HG03103 (cell line): ENCODE data around the gene SLC25A26.
"Not testable (repeated sequence)": the region's sequence is repeated elsewhere in the genome, so short reads cannot be mapped to it uniquely, and the experiment has no call there.

Experiments used
- ATAC-seq: cut with Tn5 transposase; IDR thresholded peaks from one replicate; pipeline ENCODE4 v1.9.1; 2021; ENCODE audit warnings: low read depth; ENCODE audit not compliant: unreplicated experiment

The SLC25A26 gene

DNA sequence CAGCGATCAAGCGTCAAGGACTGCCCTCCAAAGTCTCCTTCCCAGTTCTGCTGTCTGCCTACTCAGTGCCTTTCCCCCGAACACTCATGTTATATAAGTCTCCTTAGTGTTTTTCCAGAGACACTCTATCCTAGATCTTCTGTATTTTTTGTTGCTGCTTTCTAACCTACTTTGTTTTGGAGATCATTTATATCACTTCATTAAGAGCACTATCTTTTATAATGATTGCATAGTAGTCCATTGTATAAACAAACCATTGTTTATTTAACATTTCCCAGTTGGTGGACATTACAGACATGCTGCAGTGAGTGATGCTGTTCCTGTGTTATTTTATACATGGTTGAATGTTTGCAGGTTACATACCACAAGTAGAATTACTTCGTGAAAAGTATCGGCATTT, 47.1 kb downstream of the SLC25A26 start:
- no peak for ATAC-seq

DNA sequence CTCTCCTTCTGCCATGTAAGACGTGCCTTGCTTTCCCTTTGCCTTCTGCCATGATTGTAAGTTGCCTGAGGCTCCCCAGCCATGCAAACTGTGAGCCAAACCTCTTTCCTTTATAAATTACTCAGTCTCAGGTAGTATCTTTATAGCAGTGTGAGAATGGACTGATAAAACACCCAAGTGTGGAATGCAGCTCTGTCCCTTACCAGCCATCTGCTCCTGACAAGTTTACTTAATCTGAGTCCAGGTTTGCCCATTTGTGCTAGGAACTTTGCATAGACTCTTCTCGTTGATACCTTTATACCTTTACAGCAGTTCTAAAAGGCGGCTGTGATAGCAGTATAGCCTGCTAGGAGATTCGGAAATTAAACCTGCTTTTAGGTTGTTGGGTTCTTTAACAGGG, 48.1 kb downstream of the SLC25A26 start:
- ATAC-seq, result no peak

DNA sequence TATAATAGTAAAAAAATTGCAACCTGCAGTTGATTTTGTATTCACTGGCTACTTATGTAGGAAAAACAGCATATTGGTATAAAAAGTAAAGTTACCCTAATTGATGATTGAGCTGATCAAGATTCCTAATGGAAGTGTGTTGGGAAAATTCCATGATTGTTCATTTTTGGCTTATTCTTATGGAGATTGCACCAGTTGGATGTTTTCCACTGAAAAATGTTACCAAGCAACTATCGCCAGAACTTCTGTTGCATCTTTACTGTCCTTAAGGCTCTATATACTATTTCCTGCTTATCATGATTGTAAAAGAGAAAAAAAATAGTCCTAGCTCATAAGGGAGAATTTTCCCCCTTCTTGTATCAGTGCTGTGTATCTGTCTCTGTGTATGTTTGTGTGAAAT, 48.6 kb downstream of the SLC25A26 start:
- no peak for ATAC-seq

DNA sequence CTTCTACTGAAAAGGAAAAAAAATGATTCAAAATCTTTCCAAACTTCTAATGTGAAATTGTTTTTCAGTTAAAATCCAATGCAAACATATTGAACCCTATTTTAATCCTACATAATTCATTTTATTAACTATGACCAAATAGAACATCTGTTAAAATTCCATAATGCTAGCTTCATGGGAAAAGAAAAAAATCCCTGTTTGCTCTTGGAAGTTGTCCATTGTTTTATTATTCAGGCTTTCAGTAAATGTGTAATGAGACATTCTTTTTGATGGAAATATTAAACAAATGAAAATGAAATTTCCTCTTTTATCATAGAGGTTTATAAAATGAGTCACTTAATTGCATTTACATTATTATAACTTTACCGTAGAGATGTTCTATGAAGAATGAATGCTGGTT, 49.5 kb downstream of the SLC25A26 start:
- ATAC-seq, result no peak

DNA sequence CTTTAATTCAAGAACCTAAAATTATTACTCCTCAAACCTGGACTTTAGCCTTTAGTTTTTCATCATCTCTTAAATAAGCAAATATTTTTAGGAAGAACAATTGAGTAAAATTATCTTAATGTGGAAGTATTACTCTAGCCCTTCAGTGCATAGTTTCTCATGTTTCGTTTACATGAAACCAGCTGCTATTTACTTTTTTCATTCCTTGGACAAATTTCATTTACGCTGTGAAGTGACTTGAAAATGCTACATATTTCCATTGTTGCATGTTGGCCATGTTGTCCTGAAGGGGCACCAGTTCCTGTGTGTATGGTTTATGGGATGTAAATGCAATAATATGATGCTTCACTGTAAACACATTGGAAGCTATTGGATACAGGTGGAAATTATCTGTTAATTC, 49.9 kb downstream of the SLC25A26 start:
- ATAC-seq, result no peak

DNA sequence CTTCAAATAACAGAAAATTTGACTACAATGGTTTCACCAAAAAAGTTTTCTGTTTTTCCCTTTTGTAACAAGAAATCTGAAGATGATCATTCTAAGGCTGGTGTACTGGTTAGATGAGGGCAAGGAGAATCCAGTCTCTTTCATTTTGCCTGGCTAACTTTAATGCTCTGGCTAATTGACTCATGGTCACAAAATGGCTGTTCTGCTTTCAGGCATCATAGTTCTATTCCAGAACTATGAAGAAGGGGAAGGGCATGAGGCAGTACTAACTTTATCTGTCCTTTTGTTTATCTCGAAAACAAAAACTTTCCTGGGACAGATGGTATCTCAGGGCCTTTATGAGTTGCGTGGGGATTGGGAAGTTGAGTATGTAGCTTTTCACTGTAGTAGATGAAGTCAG, 50.4 kb downstream of the SLC25A26 start:
- ATAC-seq, result no peak

DNA sequence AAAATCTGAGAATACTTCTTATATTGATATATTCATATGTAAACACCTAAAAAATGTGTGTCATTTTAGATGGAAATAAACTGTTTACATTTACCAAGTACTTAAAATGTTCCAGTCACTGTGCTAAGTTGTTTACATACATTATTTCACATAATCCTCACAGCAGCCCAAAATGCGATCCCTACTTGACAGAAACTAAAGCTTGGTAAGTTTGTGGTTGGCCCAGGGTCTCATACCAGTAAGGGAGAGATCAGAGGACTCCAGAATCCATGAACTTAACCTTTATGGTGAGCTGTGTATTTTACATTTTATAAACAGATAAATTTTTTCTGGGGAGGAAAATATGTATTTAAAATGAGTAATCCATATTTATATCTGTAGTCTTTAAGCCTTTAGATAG, 51.2 kb downstream of the SLC25A26 start:
- no peak for ATAC-seq

DNA sequence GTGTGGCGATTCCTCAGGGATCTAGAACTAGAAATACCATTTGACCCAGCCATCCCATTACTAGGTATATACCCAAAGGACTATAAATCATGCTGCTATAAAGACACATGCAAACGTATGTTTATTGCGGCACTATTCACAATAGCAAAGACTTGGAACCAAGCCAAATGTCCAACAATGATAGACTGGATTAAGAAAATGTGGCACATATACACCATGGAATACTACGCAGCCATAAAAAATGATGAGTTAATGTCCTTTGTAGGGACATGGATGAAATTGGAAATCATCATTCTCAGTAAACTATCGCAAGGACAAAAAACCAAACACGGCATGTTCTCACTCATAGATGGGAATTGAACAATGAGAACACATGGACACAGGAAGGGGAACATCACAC, 54.0 kb downstream of the SLC25A26 start:
- ATAC-seq, result not testable (repeated sequence)

DNA sequence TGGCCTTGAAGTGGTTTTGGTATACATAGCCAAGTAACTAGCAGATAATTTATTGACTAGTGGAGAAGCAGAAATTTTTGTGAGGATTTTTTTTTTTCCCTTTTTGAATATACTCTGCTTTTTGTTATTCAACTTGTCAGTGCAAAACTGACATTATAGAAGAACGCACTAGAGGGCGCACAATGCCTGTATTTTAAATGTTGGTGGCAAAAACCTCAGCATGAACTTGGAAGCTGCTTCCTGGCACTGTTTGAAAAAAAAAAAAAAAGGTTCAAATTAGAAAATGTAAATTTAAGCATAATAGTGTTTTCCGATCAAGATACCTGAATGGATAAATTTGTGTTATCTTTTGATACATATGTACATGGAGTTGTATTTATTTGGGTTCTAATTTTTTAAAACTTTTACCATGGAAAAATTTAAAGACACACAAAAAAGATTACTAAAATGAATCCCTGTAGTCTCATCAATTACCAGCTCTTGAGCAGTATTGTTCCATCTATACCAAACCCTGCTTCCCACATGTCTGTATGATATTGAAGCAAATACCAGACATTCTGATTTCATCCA, 56.0 kb downstream of the SLC25A26 start:
- peak; percentile 73 for ATAC-seq

DNA sequence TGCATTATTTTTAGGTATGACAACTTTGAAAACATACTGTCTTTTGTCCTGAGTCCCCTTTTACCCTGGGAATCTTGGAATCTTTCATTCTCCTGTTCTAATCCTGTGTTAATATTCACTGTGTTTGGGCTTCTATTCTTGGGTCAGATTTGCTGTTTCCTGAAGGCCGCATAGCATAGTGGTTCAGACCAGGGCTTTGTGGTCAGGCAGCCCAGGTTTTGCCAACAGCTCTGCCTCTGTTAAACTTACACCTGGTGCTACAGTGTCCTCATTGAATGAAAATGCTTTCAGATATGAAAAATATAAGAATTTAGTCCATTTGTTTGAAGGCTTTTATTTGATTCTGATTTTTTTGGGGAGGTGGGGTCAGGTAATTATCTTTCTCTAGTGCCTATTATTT, 58.4 kb downstream of the SLC25A26 start:
- ATAC-seq, result no peak

DNA sequence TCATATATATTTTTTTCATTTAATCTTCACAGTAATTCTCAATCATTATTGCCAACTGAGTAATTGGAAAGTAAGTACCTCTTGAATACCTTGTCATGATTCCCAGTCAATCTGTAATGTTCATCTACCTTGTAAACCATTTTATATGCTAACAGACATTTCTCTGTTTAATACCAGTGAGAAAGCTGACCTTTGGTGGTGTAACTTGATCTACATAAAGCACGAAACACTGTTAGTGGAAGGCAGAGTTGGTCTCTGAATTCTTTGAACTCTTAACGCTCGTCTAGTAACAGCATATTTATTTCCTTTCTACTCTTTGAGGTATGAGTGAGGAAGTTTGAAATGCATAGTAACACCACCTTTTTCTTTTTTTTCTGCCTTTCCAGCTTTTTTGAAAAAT, 59.5 kb downstream of the SLC25A26 start:
- no peak for ATAC-seq

DNA sequence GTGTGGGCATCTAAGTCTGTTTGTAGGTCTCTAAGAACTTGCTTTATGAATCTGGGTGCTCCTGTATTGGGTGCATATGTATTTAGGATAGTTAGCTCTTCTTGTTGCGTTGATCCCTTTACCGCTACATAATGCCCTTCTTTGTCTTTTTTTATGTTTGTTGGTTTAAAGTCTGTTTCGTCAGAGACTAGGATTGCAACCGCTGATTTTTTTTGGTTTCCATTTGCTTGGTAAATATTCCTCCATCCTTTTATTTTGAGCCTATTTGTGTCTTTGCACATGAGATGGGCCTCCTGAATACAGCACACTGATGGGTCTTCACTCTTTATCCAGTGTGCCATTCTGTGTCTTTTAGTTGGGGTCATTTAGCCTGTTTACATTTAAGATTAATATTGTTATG, 71.1 kb downstream of the SLC25A26 start:
- not testable (repeated sequence) for ATAC-seq

DNA sequence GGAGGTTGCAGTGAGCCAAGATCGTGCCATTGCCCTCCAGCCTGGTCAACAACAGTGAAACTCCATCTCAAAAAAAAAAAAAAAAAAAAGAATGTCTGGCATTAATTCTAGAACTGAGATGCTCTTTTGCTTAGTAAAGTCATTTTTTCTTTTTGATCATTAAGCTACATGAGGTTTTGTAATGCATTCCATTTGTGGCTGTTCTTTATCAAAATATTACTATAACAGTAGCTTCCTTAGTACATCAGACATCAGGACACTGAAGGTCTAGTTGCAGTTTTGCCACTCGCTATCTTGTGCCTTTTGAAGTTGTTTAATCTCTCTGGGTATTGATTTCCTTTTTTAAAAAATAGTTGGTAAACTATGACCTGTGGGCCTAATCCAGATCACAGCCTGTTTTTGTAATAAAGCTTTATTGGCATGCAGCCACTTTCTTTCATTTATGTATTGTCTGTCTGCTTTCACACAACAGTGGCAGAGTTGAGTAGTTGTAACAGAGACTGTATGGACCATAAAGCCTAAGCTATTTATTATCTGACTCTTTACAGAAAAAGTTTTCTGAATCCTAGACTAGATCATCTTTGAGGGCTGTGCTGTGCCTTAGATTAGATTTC, 76.6 kb downstream of the SLC25A26 start:
- ATAC-seq, result no peak

DNA sequence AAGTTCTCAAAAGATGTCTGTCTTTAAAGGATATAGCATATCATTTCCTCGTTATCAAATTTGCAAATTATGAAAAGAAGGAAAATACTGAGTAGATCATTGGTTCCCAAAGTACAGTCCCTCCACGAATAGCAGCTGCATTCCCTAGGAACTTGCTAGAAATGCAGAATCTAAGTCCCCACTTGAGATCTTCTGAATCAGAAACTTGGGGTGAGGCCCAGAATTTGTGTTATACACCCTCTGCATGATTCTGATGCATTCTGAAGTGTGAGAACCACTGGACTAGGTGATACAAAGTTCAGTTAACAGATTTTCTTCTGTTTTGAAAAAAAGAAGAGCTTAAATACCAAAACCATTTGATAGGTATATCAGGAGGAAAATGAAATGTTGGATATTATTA, 77.1 kb downstream of the SLC25A26 start:
- no peak for ATAC-seq

DNA sequence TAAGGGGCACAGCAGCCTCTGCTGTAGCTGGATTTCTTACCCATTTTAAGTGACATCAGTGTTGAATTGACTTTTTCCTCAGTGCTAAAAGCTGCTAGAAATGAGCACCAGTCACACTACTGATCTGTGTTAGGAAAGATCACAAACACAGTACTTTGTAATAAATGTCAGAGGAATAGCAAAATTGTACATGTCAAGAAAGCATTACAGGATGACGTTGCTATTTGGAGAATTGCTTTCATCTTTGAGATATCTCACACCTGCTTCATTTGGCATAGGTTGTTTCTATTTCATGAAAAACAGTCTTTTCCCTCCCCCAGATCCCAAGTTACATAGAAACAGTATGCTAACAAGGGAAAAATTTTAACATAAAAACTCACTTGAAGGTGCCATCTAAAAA, 77.8 kb downstream of the SLC25A26 start:
- no peak for ATAC-seq

DNA sequence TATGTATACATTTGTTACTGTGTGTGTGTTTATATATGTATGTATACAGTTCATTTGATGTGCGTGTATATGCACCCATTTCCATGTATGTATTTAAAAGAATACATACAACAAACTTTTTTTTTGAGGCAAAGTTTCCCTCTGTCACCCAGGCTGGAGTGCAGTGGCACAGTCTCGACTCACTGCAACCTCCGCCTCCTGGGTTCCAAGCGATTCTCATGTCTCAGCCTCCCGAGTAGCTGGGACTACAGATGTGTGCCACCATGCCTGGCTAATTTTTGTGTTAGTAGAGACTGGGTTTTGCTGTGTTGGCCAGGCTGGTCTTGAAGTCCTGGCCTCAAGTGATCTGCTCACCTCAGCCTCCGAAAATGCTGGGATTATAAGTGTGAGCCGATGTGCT, 78.3 kb downstream of the SLC25A26 start:
- ATAC-seq, result not testable (repeated sequence)

DNA sequence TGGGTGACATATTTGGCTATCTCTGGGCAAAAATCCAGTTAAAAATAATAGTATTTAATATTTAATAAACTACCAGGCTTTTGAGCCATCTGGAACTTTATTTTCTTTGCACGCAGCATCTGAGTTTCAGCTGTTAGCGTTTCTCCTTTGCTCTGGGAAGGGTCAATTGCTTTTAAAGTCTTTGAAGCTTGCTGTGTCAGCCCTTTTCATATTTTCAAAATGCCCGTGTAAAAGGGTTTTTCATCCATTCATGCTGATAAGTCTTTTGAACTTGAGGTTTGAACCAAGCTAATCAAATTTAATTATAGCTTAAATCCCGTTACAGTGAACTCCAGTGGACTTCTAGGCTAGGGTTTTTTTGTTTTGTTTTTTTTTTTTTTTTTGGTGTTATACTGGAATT, 79.1 kb downstream of the SLC25A26 start:
- ATAC-seq, result no peak

DNA sequence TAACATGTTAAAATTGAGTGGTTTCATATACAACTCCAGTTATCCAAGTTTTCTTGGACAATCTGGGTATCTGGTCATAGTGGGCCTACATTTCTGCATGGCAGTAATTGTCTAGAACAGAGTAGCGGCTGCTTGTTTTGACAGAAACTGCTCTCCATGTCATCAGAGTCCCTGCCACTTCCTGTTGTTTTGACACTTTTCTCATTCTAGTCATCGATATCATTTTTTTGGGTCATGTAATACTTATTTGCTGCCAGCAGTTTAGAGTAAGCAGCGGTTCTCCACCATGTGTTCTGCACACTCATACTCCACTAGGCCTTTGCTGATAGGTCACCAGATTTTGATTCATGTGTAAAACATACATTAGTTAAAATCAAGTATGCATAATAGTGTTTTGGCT, 81.5 kb downstream of the SLC25A26 start:
- ATAC-seq, result peak; percentile 61

DNA sequence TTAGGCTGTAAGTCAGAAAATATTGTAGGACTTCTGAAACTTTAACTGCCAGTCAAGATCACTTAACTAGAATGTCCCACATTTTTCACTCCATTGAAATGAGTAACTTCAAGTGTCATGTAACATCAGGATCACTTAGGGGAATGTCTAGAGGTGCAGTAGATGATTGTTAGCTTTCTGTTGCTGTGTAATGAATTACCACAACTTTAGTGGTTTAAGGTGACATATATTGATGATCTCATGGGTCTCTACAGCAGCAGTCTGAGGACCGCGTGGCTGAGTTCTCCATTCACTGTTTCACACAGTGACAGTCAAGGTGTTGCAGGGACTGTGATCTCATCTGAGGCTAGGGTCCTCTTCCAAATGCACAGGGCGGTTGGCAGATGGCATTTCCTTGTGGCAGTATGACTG, 82.7 kb downstream of the SLC25A26 start:
- no peak for ATAC-seq

DNA sequence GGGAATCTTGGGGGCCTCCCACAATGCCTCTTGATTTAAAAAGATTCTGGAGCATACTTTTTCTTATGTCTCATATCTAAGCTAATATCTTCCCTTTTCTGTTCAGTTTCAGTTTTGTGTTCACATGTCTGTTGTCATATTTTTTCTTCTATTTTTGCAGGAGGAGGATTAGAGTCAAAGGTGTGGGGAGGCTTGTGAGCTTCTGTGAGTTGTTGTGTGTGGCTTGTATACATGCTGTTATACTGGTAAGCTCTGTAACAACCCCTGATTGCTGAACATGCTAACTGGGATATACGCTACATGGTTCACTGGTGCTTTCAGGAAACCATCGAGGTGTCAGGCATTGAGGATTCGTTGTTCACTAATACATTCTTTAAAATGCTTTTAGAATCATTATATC, 83.5 kb downstream of the SLC25A26 start:
- no peak for ATAC-seq

DNA sequence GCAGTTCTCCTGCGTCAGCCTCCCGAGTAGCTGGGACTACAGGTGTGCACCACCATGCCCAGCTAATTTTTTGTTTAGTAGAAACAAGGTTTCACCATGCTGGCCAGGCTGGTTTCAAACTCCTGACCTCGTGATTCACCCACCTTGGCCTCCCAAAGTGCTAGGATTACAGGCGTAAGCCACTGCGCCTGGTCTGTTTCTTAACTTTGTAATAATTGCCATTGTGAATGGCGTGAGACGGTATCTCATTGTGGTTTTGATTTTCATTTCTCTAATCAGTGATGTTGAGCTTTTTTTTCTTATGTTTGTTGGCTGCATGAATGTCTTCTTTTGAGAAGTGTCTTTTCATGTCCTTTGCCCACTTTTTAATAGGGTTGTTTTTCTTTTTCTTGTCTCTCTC, 85.3 kb downstream of the SLC25A26 start:
- not testable (repeated sequence) for ATAC-seq

DNA sequence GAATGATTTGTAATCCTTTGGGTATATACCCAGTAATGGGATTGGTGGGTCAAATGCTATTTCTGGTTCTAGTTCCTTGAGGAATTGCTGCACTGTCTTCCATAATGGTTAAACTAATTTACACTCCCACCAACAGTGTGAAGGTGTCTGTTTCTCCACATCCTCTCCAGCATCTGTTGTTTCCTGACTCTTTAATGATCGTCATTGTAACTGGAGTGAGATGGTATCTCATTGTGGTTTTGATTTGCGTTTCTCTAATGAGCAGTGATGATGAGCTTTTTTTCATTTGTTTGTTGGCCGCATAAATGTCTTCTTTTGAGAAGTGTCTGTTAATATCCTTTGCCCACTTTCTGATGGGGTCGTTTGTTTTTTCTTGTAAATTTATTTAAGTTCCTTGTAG, 86.2 kb downstream of the SLC25A26 start:
- not testable (repeated sequence) for ATAC-seq

DNA sequence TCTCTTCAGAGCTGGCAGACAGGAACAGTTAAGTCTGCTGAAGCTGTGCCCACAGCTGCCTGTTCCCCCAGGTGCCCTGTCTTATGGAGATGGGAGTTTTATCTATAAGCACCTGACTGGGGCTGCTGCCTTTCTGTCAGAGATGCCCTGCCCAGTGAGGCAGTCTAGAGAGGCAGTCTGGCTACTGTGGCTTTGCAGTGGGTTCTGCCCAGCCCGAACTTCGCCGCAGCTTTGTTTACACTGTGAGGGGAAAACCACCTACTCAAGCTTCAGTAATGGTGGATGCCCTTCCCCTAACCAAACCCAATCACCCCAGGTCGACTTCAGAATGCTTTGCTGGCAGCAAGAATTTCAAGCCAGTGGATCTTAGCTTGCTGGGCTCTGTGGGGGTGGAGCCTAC, 91.2 kb downstream of the SLC25A26 start:
- no peak for ATAC-seq
